PC-3 (cell line): ENCODE results near the gene SLC6A6.
"Not testable (repeated sequence)": the region's sequence is repeated elsewhere in the genome, so short reads cannot be mapped to it uniquely, and the experiment has no call there.

Experiments used
- CTCF ChIP-seq: fragments of 300-600 bp; sonication (generic); conservative IDR thresholded peaks from 2 replicates; pipeline ENCODE4 v1.5.1; 2017; ENCODE audit warnings: antibody characterized with exemption, low read depth, mild to moderate bottlenecking, low read length
- EZH2phosphoT487 ChIP-seq: fragments of 300-600 bp; sonication (generic); IDR thresholded peaks from 2 replicates; pipeline ENCODE4 v1.6.1; 2018; ENCODE audit warnings: mild to moderate bottlenecking, antibody characterized with exemption, low read length, borderline replicate concordance

- TF ChIP-seq CTCF, EZH2phosphoT487: not testable (repeated sequence)
Observed at GRCh38 chr3:14409779-14410063, 7.3 kb downstream of the SLC6A6 start.
